MM.1S (cell line): ENCODE measurements around the gene DISC1.

Source experiments
- DNase-seq: peaks from one replicate; pipeline ENCODE4 v3.0.0-alpha.2; 2015
- H2AFZ ChIP-seq: fragments of 300-600 bp; sonication (generic); 2 replicates; pipeline ENCODE4 v1.6.0; 2016; ENCODE audit warnings: antibody characterized with exemption, low read length
- H3F3A ChIP-seq: fragments of 300-600 bp; sonication (generic); 2 replicates; pipeline ENCODE4 v1.6.1; 2016; ENCODE audit warnings: mild to moderate bottlenecking, antibody characterized with exemption, low read length, moderate library complexity, mixed read lengths; ENCODE audit not compliant: insufficient read depth
- H3K27ac ChIP-seq: fragments of 300-600 bp; sonication (generic); 2 replicates; pipeline ENCODE4 v1.5.1; 2016; ENCODE audit warnings: mild to moderate bottlenecking, low read length
- H3K27me3 ChIP-seq: fragments of 300-600 bp; sonication (generic); replicated peaks from 2 replicates; pipeline ENCODE4 v1.6.0; 2016; ENCODE audit warnings: low read length; ENCODE audit not compliant: insufficient read depth
- H3K36me3 ChIP-seq: fragments of 300-600 bp; sonication (generic); replicated peaks from 2 replicates; pipeline ENCODE4 v1.6.1; 2016; ENCODE audit warnings: mild to moderate bottlenecking, low read length, mixed read lengths; ENCODE audit not compliant: insufficient read depth
- H3K4me1 ChIP-seq: fragments of 300-600 bp; sonication (generic); 2 replicates; pipeline ENCODE4 v1.6.1; 2016; ENCODE audit warnings: low read length, mixed read lengths
- H3K4me2 ChIP-seq: fragments of 300-600 bp; sonication (generic); 2 replicates; pipeline ENCODE4 v1.6.0; 2016; ENCODE audit warnings: low read depth, low read length
- H3K4me3 ChIP-seq: fragments of 300-600 bp; sonication (generic); 2 replicates; pipeline ENCODE4 v1.5.1; 2016; ENCODE audit warnings: low read length, mixed read lengths
- H3K79me2 ChIP-seq: fragments of 300-600 bp; sonication (generic); 2 replicates; pipeline ENCODE4 v1.6.1; 2016; ENCODE audit warnings: mixed run types, low read length, mixed read lengths
- H3K9ac ChIP-seq: fragments of 300-600 bp; sonication (generic); 2 replicates; pipeline ENCODE4 v1.6.1; 2016; ENCODE audit warnings: low read length, mixed read lengths
- H3K9me2 ChIP-seq: fragments of 300-600 bp; sonication (generic); replicated peaks from 2 replicates; pipeline ENCODE4 v1.6.1; 2016; ENCODE audit warnings: mild to moderate bottlenecking, low read length, mixed read lengths; ENCODE audit not compliant: insufficient read depth
- H3K9me3 ChIP-seq: fragments of 300-600 bp; sonication (generic); replicated peaks from 2 replicates; pipeline ENCODE4 v1.6.1; 2016; ENCODE audit warnings: mild to moderate bottlenecking, low read length, mixed read lengths; ENCODE audit not compliant: insufficient read depth
- H4K20me1 ChIP-seq: fragments of 300-600 bp; sonication (generic); 2 replicates; pipeline ENCODE4 v1.6.1; 2016; ENCODE audit warnings: mild to moderate bottlenecking, low read length, moderate library complexity, mixed read lengths; ENCODE audit not compliant: insufficient read depth
- EZH2 ChIP-seq: fragments of 300-600 bp; sonication (generic); optimal IDR thresholded peaks from 2 replicates; pipeline ENCODE3; 2017; ENCODE audit warnings: low read depth, mild to moderate bottlenecking, antibody characterized with exemption, low read length, mixed read lengths
- EZH2phosphoT487 ChIP-seq: fragments of 300-600 bp; sonication (generic); IDR thresholded peaks from 2 replicates; pipeline ENCODE4 v1.6.1; 2018; ENCODE audit warnings: antibody characterized with exemption, low read length
- TF ChIP-seq, protein P1 (sequence below): fragments of 300-600 bp; sonication (generic); IDR thresholded peaks from 2 replicates; pipeline ENCODE4 v1.5.1; 2016; ENCODE audit warnings: antibody characterized with exemption, low read length, mixed read lengths

DISC1 gene

DNA sequence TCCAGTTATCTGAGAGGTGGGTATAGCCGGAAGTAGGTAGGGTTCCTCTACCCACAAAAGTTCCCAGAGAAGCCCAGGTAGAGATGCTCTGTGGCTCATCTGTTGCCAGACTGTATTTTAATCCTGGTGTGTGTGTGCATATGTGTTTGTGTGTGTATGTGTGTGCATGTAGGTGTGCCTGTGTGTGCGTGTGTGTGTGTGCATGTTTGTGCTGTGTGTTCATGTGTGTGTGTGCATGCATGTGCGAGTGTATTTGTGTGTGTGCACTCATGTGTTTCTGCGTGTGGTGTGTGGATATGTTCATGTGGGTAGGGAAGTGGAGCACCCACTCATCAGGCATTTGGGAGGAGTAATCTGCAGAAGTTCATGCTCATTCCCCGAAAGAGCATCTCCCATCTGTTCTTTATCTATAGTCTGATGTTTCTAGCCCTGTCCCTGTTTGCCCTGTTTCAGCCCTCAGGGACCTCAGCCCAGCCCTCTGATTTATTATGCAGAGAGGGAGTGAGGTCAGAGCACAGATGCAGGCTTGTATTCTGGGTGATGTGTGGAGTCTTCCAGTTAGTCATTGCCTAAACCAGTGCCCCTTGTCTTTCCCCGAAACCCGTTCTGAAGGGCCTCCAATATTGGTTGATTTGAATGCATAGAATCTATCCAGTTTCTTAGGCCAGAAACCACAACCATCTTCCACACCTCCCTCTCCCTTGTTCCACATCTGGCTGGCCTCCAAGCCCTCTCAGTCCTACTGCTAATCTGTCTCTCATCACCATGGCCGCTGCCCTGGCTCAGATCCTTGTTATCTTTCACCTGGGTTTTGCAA, 69.1 kb downstream of the DISC1 start:
- DNase-seq, result no peak
- no peak overlapping the region for H3K9ac ChIP-seq
- no peaks in the 10 kb centered on the region for H3K9me2 ChIP-seq
- no peaks in the 10 kb centered on the region for H4K20me1 ChIP-seq
- no peaks in the 10 kb centered on the region for H3K9me3 ChIP-seq
- H3K79me2 ChIP-seq, result no peaks in the 10 kb centered on the region
- no peak overlapping the region for H2AFZ ChIP-seq
- no peak overlapping the region for H3K4me2 ChIP-seq
- no peak overlapping the region for H3K27ac ChIP-seq
- TF ChIP-seq EZH2phosphoT487 (no peak), EZH2 (no peak)
- TF ChIP-seq, protein P1, sequence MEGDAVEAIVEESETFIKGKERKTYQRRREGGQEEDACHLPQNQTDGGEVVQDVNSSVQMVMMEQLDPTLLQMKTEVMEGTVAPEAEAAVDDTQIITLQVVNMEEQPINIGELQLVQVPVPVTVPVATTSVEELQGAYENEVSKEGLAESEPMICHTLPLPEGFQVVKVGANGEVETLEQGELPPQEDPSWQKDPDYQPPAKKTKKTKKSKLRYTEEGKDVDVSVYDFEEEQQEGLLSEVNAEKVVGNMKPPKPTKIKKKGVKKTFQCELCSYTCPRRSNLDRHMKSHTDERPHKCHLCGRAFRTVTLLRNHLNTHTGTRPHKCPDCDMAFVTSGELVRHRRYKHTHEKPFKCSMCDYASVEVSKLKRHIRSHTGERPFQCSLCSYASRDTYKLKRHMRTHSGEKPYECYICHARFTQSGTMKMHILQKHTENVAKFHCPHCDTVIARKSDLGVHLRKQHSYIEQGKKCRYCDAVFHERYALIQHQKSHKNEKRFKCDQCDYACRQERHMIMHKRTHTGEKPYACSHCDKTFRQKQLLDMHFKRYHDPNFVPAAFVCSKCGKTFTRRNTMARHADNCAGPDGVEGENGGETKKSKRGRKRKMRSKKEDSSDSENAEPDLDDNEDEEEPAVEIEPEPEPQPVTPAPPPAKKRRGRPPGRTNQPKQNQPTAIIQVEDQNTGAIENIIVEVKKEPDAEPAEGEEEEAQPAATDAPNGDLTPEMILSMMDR, result no peak
- no peaks in the 10 kb centered on the region for H3K4me1 ChIP-seq
- H3K4me3 ChIP-seq, result no peak overlapping the region
- no peaks in the 10 kb centered on the region for H3K27me3 ChIP-seq
- H3F3A ChIP-seq, result no peaks in the 10 kb centered on the region
- H3K36me3 ChIP-seq, result no peaks in the 10 kb centered on the region

DNA sequence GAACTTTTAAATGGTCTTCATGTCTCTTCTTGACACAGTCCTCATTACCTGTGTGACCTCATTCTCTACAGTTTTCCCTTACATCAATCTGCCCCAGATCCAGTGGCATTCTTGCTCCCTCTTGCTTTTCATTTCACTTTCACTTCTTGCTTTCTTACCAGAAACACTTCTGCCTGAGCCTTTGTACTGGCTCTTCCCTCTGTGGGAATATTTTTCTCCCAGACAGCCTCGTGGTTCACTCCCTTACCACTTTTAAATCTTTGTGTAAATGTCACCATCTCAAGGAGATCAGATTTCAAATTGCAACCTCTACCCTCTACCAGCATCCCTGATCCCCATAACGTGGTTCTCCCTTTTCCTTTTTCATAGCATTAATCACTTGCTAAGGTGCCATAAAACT, 73.2 kb downstream of the DISC1 start:
- H3K27ac ChIP-seq, result no peak overlapping the region
- no peaks in the 10 kb centered on the region for H3K4me1 ChIP-seq
- H3K79me2 ChIP-seq, result no peaks in the 10 kb centered on the region
- DNase-seq, result no peak
- no peak overlapping the region for H2AFZ ChIP-seq
- H3K36me3 ChIP-seq, result no peaks in the 10 kb centered on the region
- H3K4me3 ChIP-seq, result no peak overlapping the region
- TF ChIP-seq EZH2phosphoT487 (no peak), EZH2 (no peak)
- TF ChIP-seq, protein P1, result no peak
- H3K9me3 ChIP-seq, result no peaks in the 10 kb centered on the region
- no peaks in the 10 kb centered on the region for H3K27me3 ChIP-seq
- no peaks in the 10 kb centered on the region for H3K9me2 ChIP-seq
- no peaks in the 10 kb centered on the region for H4K20me1 ChIP-seq
- H3K9ac ChIP-seq, result no peak overlapping the region
- H3F3A ChIP-seq, result no peaks in the 10 kb centered on the region
- H3K4me2 ChIP-seq, result no peak overlapping the region

DNA sequence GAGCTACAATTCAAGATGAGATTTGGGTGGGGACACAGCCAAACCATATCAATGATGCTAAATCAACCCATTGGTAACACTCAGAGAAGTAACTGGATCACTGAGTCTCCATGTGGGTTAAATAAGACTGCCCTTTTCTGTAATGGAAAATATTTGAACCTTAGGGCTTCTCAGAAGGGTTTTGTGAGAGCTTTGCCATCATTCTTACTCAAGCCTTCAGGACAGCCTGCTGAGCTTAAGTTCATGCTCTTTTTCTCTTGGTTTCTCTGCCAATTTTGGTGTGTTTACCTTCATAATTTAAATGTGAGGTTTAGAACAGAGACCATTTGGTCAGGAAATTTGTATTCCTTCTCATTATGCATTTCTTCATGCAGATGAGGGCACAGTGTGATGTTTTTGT, 74.7 kb downstream of the DISC1 start:
- Histone ChIP-seq H3K79me2 (no peaks in the 10 kb centered on the region), H3K4me1 (no peaks in the 10 kb centered on the region), H3K9me2 (no peaks in the 10 kb centered on the region), H3K27me3 (no peaks in the 10 kb centered on the region), H3K27ac (no peak overlapping the region), H3F3A (no peaks in the 10 kb centered on the region), H3K9ac (no peak overlapping the region), H2AFZ (no peak overlapping the region), H3K4me3 (no peak overlapping the region), H3K4me2 (no peak overlapping the region), H4K20me1 (no peaks in the 10 kb centered on the region), H3K36me3 (no peaks in the 10 kb centered on the region), H3K9me3 (no peaks in the 10 kb centered on the region)
- no peak for TF ChIP-seq EZH2phosphoT487
- TF ChIP-seq EZH2, result no peak
- TF ChIP-seq, protein P1, result no peak
- no peak for DNase-seq
